HepG2 (cell line): ENCODE results near the gene BBLN. TPM values are rescaled to one million over a fixed set of nuclear protein-coding genes. Genes with fewer than 3 reads are reported as not detected.
A peak's percentile ranks its signal among the peaks of the same experiment; 100 is the strongest.

ENCODE experiments used
- AHR ChIP-seq: IDR thresholded peaks from 2 replicates; pipeline ENCODE4 v1.6.1; 2018; ENCODE audit warnings: missing genetic modification reagents, missing compliant biosample characterization
- ASH2L ChIP-seq: fragments of 300-600, 200-600 bp; sonication (generic); IDR thresholded peaks from 2 replicates; pipeline ENCODE4 v1.7.0; 2017; ENCODE audit warnings: low read depth, mild to moderate bottlenecking, moderate library complexity, mixed read lengths, low read length; ENCODE audit not compliant: insufficient read length
- BCL3 ChIP-seq: sonication (generic); formaldehyde crosslinking; IDR thresholded peaks from 2 replicates; pipeline ENCODE4 v1.5.1; 2020; ENCODE audit warnings: mild to moderate bottlenecking, missing genetic modification reagents, moderate library complexity
- FOSL1 ChIP-seq: sonication (generic); formaldehyde crosslinking; IDR thresholded peaks from 2 replicates; pipeline ENCODE4 v1.9.0; 2021; ENCODE audit warnings: missing genetic modification reagents, borderline replicate concordance
- GABPA ChIP-seq, 2 experiments: IDR thresholded peaks; 2 replicates each; pipeline ENCODE4 v1.6.1; 2011 to 2016; ENCODE audit warnings: low read depth in 2 of 2, low read length in 1 of 2, missing biosample characterization in 1 of 2, missing genetic modification characterization in 1 of 2
- HINFP ChIP-seq: sonication (generic); formaldehyde crosslinking; IDR thresholded peaks from 2 replicates; pipeline ENCODE4 v1.4.0; 2020; ENCODE audit warnings: low read depth, mild to moderate bottlenecking, missing genetic modification reagents
- HMGXB4 ChIP-seq, 2 experiments: sonication (generic) in 1 of 2; formaldehyde crosslinking in 1 of 2; IDR thresholded peaks; 2 replicates each; pipeline versions ENCODE4 v1.4.0 to v1.6.1; 2018 to 2020; ENCODE audit warnings: missing genetic modification reagents in 2 of 2, borderline replicate concordance in 1 of 2, low read depth in 1 of 2, mild to moderate bottlenecking in 1 of 2, missing biosample characterization in 1 of 2
- ISL2 ChIP-seq: sonication (generic); formaldehyde crosslinking; IDR thresholded peaks from 2 replicates; pipeline ENCODE4 v1.5.0; 2020; ENCODE audit warnings: missing genetic modification reagents
- JUNB ChIP-seq: sonication (generic); formaldehyde crosslinking; IDR thresholded peaks from 2 replicates; pipeline ENCODE4 v1.8.0; 2022; ENCODE audit warnings: missing genetic modification reagents, mild to moderate bottlenecking, borderline replicate concordance
- LCORL ChIP-seq, 2 experiments: fragments of 450-650 bp in 1 of 2; sonication (generic) in 1 of 2; formaldehyde crosslinking in 1 of 2; IDR thresholded peaks; 2 replicates each; pipeline versions ENCODE4 v1.5.0 to v1.6.1; 2017 to 2020; ENCODE audit warnings: antibody characterized with exemption in 1 of 2, missing genetic modification reagents in 1 of 2
- MLX ChIP-seq: IDR thresholded peaks from 2 replicates; pipeline ENCODE4 v1.6.1; 2016
- PTBP1 ChIP-seq: fragments of 200-400 bp; formaldehyde crosslinking; IDR thresholded peaks from 2 replicates; pipeline ENCODE4 v1.6.1; 2018; ENCODE audit warnings: low read length, low read depth; ENCODE audit not compliant: poor library complexity, severe bottlenecking
- TOPORS ChIP-seq: sonication (generic); formaldehyde crosslinking; IDR thresholded peaks from 2 replicates; pipeline ENCODE4 v1.8.0; 2023; ENCODE audit warnings: mild to moderate bottlenecking, missing genetic modification reagents
- TRIM22 ChIP-seq: fragments of 450-650 bp; IDR thresholded peaks from 2 replicates; pipeline ENCODE4 v1.6.1; 2017
- ZFP90 ChIP-seq: sonication (generic); formaldehyde crosslinking; IDR thresholded peaks from 2 replicates; pipeline ENCODE4 v1.8.0; 2022; ENCODE audit warnings: missing genetic modification reagents, mild to moderate bottlenecking, inconsistent platforms, borderline replicate concordance
- ZNF292 ChIP-seq: sonication (generic); formaldehyde crosslinking; IDR thresholded peaks from 2 replicates; pipeline ENCODE4 v1.8.1; 2022; ENCODE audit warnings: mild to moderate bottlenecking, low read depth, missing genetic modification reagents, borderline replicate concordance
- ZNF564 ChIP-seq: sonication (generic); formaldehyde crosslinking; IDR thresholded peaks from 2 replicates; pipeline ENCODE4 v1.8.1; 2023; ENCODE audit warnings: mild to moderate bottlenecking, missing genetic modification reagents
- ZNF572 ChIP-seq: sonication (generic); formaldehyde crosslinking; IDR thresholded peaks from 2 replicates; pipeline ENCODE4 v1.5.1; 2020; ENCODE audit warnings: mild to moderate bottlenecking, missing genetic modification reagents
- ZNF580 ChIP-seq: IDR thresholded peaks from 2 replicates; pipeline ENCODE4 v1.6.1; 2016; ENCODE audit warnings: low read depth, borderline replicate concordance
- ZNF619 ChIP-seq: sonication (generic); formaldehyde crosslinking; IDR thresholded peaks from 2 replicates; pipeline ENCODE4 v1.4.0; 2020; ENCODE audit warnings: mild to moderate bottlenecking, missing genetic modification reagents
- polyA plus RNA-seq, 8 experiments: library from polyadenylated mRNA; depleted of rRNA in 3 of 8; stranded (reverse) in 7 of 8; unstranded in 1 of 8; fragments of >200 nt; fragmentation: Illumina TruSeq in 4 of 8; extraction: Trizol in 4 of 8; gene quantifications; 2 replicates each; pipeline versions ENCODE4 v1.2.1 to v1.2.3, GENCODE V29; 2011 to 2016; ENCODE audit warnings: low read depth in 4 of 8, missing spikeins in 1 of 8, mixed read lengths in 1 of 8; ENCODE audit not compliant: insufficient read depth in 1 of 8
- total RNA-seq, 5 experiments: library from RNA; depleted of rRNA; stranded (reverse); fragments of >200 nt; fragmentation: Illumina TruSeq; extraction: Trizol; gene quantifications; 2 replicates each; pipeline ENCODE4 v1.2.3, GENCODE V29; 2016; ENCODE audit warnings: low read depth in 1 of 5

Gene BBLN
- total and polyA plus RNA-seq, 2 of the 13 experiments (the other 11 are each of a cell fraction or from before 2014, with no cell fraction given), result 27.6 to 33.1 TPM

GRCh38 chr9:128115187-128116103 lies 44.6 kb upstream of the BBLN start (continued):
- TF ChIP-seq ZNF580 (CRISPR knock-in tag) (peak; percentile 92), TRIM22 (no peak), ZFP90 (CRISPR knock-in tag) (peak; percentile 60; the same call in 1 of the 2 replicates), ZNF564 (no peak), HMGXB4 (CRISPR knock-in tag; IDR thresholded peaks at IDR 0.05; ENCODE audit: borderline replicate concordance in 1 of 2, low read depth in 1 of 2) (peak; percentile 74 to 78), LCORL (IDR thresholded peaks at IDR 0.05) (no peak), LCORL (CRISPR knock-in tag; IDR thresholded peaks at IDR 0.05) (peak; percentile 97), TOPORS (CRISPR knock-in tag) (no peak), ZNF619 (CRISPR knock-in tag) (peak; percentile 84; the same call in 1 of the 2 replicates), MLX (CRISPR knock-in tag) (peak; percentile 100), AHR (CRISPR knock-in tag) (no peak; the same call in 1 of the 2 replicates), JUNB (CRISPR knock-in tag) (no peak), BCL3 (peak; percentile 60), ZNF572 (CRISPR knock-in tag) (no peak; the same call in 1 of the 2 replicates), FOSL1 (CRISPR knock-in tag) (no peak), ZNF292 (CRISPR knock-in tag) (peak; percentile 96), PTBP1 (no peak), ASH2L (peak; percentile 76), ISL2 (CRISPR knock-in tag) (peak; percentile 84), HINFP (CRISPR knock-in tag) (peak; percentile 90), GABPA (IDR thresholded peaks at IDR 0.05; ENCODE audit: low read depth, low read length) (no peak), GABPA (CRISPR knock-in tag; IDR thresholded peaks at IDR 0.05; ENCODE audit: low read depth) (peak; percentile 60; the same call in 1 of the 2 replicates)
